Stimulated activated CD8-positive, alpha-beta memory T cell treated with anti-CD3 and anti-CD28 coated beads, Interleukin-4, amount 100 ng/mL, for 1 hour (primary cell): ENCODE data around the gene SMAD7.
A peak's percentile ranks its signal among the peaks of the same experiment; 100 is the strongest.

ENCODE experiments used
- DNase-seq, 2 donors: peaks; one replicate each; pipeline ENCODE4 v3.0.0-alpha.2; 2020; ENCODE audit warnings: low read depth in 2 of 2, low spot score in 1 of 2

Gene SMAD7

GRCh38 chr18:48987821-48988220, 37.1 kb upstream of the SMAD7 start:
- DNase-seq: no peak

DNA sequence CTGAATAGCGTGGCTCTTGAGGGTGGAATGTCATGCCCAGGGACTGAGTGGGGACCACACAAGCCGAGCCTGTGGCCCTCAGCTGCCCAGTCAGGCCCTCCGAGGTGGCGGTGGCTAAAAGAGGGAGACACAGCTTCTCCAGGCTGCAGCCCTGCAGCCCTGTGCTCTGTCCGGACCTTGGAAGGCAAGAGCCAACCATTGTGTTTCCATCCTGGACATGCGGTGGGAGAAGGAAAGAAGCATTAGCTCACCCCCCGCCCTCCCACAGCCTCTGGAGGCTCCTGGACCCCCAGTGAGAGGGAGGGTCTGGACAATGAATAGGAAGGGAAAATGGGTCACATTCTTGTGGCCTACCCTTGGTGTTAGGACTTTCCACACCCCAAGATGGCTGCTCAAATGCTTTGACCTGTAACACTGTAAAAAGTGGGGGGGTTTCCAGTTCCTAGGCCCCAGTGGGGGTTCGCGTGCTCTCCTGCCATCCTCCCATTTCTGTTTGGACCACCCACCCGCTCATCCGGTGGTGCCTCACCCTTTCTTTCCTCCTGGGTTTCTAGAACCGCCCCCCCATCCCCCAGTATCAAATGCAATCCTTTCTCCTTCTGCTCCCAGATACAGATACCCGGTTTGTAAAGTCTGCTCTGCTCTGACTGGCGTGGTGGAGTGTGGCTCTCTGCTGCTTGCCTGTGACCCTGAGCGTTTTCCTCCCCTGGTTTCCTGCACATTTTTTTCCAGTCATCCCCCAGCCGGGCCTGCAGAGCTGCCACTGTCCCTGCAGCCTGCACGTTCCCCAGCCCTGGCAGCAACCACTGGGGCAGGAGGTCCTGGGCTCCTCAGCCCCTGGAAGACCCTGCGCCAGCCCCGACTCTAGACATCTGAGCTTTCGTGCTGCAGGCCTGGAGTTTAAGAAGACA, 36.3 kb upstream of the SMAD7 start:
- no peak for DNase-seq

DNA sequence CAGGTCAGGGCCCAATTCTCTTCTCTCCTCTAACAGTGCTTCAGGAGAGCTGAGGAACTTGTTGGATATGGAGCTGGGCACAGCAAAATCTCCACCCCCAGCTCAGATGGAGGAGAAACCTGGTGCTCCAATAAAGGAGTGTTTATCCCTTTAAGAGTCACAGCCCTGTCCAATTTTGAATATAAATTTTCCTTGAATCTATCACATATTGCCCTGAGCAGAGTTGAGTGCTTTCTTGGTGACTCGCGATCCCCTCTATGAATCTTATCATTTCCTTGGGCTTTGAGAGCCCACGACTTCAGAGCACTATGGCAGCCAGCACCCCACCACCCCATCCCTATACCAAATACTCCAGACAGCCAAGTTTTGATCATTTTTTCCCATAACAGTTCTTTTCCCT, 34.4 kb upstream of the SMAD7 start:
- DNase-seq: no peak

GRCh38 chr18:48983793-48984437, 33.1 kb upstream of the SMAD7 start:
- no peak for DNase-seq

- DNase-seq: no peak
Measured at GRCh38 chr18:48982266-48982665, 31.5 kb upstream of the SMAD7 start.

DNA sequence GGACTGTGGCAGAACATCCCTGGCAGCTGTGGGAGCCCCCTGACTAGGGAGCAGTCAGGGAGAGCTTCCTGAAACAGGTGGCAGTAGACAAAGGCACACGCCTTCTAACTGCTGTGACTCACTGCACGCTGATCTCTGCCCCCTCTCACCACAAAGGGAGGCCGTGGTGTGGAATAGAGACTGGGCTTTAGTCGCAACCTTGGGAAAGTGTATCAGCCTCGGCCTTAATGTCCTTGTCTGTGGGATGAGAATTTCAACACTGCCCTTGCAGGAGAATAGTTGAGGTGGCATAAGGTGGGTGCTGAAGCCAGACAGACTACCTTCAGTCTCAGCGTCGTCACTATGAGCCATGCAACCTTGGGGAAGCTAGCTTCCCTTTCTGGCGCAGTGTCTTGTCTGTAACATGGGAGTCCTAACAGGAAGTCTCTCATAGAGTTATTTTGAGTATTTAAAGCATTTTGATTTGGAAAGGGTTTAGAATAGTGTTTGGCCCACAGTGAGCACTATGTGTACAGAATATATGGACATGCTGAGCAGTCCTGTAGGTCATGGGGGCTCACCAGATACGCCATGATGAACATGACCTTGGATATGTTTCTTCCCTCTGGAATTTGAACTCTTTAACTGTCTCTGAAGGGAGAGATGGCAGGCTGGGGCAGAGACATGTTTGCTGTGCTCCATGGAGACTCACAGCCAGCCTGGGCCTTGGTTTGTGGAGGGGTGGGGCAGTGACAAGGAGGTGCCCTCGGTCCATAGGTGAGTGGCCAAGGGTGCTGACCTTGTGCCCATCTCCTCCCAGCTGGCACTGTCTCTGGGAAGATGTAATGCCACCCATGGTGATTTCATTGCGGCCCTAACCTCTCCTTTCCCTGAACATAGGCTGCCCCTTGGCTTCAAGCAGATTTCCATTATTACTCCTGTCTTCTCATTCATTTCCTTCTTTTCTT, 29.5 kb upstream of the SMAD7 start:
- no peak for DNase-seq

DNA sequence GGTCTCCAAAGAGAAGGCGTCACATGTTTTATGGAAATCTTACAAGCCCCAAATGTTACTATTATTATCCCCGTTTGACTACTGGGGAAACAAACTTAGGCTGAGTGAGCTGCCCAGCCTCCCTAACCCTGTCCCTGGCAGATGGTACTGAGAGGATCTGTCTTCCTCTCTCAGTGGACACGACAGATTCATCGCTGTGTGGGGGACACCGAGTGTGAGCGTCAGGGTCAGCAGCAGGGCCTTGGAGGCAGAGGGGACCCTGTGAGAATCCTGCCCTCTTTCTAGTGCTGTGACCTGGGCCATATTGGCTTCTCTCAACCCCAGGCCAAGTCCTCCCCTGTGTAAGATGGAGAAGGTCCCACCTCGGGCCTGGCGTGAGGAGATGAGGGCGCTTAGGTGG, 27.1 kb upstream of the SMAD7 start:
- DNase-seq: no peak

DNA sequence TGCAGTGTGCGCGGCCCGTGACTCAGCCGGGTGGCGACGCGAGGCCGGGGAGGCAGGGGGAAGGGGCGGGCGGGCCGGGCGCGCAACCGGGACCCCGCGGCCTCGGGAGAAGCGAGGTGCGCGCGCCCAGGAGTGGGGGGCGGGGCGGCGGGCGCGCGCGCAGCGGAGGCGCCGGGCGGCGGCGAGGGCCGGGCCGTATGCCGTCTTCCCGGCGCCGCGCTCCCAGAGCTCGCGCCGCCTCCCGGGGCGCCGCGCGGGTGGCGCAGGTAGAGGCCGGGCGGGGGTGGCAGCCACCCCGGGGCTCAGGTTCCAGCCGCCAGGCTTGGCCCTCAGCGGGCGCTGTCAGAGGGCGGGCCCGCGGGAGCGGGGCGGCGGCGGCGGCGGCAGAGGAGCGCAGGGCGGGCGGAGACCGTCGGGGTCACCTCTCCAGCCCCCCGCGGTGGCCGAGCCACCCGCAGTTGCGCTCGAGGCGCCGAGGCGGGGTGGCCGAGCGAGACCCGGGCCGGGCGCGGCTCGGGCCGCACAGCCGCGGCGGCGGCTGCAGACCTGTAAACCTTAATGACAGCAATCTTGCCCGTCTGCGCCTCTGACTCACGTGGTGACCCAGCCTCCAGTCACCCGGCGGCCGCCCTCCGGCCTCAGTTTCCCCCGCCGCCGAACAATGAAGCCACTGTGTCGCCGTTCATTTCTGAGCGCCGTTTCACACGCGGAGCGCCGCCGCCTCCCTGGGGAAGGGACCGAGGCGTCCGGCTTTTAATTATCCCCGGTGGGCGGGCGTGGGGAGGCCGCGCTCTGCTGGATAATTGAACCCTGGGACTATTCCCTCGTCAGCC, 25.3 kb upstream of the SMAD7 start:
- peak in 1 of 2 donors; percentile 17 for DNase-seq

- DNase-seq: no peak
Measured at GRCh38 chr18:48975120-48975816, 24.5 kb upstream of the SMAD7 start.

DNA sequence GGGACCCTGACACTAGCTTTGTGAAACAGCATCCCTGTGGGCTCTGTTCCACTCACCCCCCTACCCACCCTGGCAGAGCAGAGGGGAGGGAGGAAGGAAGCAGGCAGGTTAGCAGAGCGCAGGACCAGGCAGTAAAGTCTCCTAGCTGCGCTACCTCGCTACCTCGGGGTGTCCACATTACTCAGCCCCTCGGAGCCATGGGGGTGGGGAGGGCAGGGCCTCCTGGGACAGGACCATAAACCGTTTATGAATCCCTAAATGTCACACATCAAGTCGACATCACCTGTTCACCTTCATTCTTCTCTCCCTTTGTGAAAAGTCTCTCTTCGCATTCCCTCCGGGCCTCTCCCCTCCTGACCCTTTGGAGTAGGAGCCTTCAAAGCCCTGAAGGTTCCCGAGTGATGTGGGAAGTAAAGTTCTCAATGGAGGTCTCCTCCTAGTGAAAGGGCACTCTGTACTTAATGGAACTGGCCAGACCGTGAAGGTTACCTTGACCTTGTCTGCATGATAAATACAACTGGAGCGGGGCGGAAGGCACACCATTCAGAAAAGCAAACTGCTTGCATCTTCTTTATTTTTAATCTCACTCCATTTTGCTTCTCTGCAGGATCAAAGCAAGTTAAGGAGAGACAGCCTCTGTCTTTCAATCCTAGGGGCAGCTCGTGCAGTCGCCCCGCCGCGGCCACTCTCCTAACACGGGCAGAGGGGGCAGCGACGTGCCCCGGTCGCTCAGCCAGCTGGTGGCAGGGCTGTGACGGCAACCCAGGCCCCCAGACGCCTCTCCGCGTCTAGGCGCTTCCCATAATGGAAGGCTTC, 23.7 kb upstream of the SMAD7 start:
- DNase-seq: no peak

- no peak for DNase-seq
Measured at GRCh38 chr18:48973731-48974130, 23.0 kb upstream of the SMAD7 start.

- DNase-seq: no peak
Measured at GRCh38 chr18:48968412-48969215, 17.8 kb upstream of the SMAD7 start.

DNA sequence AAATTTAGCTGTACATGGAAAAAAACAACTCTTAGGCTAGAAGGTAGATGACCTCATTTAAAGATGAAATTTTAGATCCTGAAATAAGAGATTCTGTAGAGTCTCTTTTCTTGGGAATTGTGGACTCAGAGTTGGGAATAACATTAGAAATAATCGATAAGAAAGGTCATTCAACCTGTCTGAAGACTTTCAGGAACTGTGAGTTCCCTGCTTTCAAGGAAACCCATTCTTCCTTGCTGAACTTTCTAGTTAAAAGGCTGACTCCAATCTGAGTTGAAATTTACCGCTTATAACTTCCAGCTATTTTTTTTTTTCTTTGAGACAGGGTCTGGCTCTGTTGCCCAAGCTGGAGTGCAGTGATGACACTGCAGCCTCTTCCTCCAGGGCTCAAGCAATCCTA, 16.8 kb upstream of the SMAD7 start:
- DNase-seq: no peak

- DNase-seq: no peak
Measured at GRCh38 chr18:48966523-48966922, 15.8 kb upstream of the SMAD7 start.

DNA sequence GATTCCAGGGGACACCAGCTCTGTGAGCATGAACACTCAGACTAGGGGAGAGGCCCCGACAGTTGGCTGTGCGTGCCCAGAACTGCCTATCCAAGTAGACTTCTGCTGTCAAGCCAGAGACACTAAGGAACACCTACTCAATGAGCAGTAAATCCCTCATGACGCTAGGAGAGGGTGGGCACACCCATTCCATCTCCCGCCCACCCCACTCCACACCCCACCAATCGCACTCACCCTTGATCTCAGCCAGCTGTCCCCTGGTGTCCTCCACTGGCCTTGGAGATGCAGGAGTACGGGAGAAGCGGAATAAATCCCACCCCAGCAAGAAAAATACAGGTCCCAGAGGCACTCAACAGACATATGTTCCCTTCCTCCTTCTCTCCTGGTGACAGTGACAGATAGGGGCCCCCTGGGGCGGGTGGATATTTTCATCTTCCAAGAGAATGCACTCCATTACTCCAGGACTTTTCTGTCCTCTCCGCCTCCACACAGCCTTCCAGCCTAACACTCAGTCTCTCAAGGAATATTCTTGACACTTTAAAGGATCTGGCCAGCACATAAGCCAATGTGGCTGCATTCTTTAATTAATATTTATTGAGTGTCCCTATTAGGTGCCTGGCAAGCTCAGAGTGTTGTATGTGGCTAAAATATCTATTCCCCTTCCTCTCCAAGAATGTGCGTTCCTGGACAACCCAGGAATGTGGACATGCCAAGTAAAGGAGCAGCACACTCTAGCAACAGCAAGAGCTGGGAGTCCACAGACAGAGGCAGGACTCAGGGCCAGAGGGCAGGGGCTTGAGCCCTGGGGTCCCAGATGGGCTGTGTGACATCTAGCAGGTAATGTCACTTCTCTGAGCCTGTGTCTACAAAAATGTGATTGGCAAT, 13.1 kb upstream of the SMAD7 start:
- DNase-seq: no peak

DNA sequence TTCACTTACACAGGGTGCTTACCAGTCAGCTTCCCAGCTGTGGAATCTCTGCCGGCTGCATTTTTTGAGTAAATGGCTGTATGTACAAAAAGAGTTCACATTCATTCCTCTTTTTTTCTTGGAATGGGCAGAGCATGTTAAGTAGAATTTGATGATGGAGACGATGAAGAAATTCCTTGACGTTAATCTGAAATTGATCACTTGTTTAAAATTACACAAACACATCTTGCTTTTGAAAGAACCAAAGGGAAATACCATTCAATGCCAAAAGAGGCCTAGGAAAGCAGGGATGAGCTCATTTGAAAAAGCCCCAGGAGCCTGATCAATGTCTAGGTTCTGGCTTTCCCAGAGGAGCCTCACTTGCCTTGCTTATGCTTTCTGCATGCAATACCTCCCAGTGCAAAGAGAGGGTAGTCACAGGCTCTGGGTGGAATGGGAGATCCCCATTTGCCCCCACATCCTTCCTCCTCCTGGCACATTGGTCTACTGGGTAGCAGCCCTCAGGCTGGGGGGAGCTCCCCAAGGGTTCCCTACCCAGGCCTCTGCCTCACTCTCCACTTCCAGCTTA, 12.3 kb upstream of the SMAD7 start:
- no peak for DNase-seq
